H1 (cell line): ENCODE measurements around the gene NMRAL1. TPM values are rescaled to one million over a fixed set of nuclear protein-coding genes. Genes with fewer than 3 reads are reported as not detected.

Experiments
- CHD1 ChIP-seq: IDR thresholded peaks from 2 replicates; pipeline ENCODE4 v1.6.1; 2012; ENCODE audit warnings: low read depth, low read length, improper control_type of control experiment
- CHD2 ChIP-seq: IDR thresholded peaks from 2 replicates; pipeline ENCODE4 v1.6.1; 2012; ENCODE audit warnings: low read length, improper control_type of control experiment
- EZH2 ChIP-seq: fragments of 200-600 bp; sonication (generic); IDR thresholded peaks from 2 replicates; pipeline ENCODE4 v1.7.1; 2012; ENCODE audit warnings: low read depth, mild to moderate bottlenecking, moderate library complexity, low read length, inconsistent platforms; ENCODE audit not compliant: severe bottlenecking
- GTF2F1 ChIP-seq: IDR thresholded peaks from 2 replicates; pipeline ENCODE4 v1.6.1; 2012; ENCODE audit warnings: low read depth, low read length, improper control_type of control experiment, borderline replicate concordance
- KDM1A ChIP-seq: fragments of 200-600, 300-600 bp; sonication (generic); IDR thresholded peaks from 2 replicates; pipeline ENCODE4 v1.7.1; 2016; ENCODE audit warnings: mild to moderate bottlenecking, low read length, borderline replicate concordance
- KDM4A ChIP-seq: IDR thresholded peaks from one replicate; pipeline ENCODE4 v1.7.1; 2012; ENCODE audit warnings: low read depth, mild to moderate bottlenecking, moderate library complexity, low read length, inconsistent platforms; ENCODE audit not compliant: severe bottlenecking
- POLR2A ChIP-seq, 2 experiments: IDR thresholded peaks; 1 replicate in 1 of 2; 2 replicates in 1 of 2; pipeline ENCODE4 v1.6.1; 2011; ENCODE audit warnings: low read depth in 2 of 2, low read length in 2 of 2, mild to moderate bottlenecking in 2 of 2; ENCODE audit errors: control extremely low read depth in 1 of 2
- RBBP5 ChIP-seq: IDR thresholded peaks from 2 replicates; pipeline ENCODE4 v1.7.1; 2012; ENCODE audit warnings: low read depth, mild to moderate bottlenecking, inconsistent platforms, low read length, moderate library complexity, borderline replicate concordance
- TCF12 ChIP-seq: IDR thresholded peaks from 2 replicates; pipeline ENCODE4 v1.6.1; 2011; ENCODE audit warnings: low read depth, mild to moderate bottlenecking, low read length
- polyA plus RNA-seq, 7 experiments: library from polyadenylated mRNA; depleted of rRNA in 3 of 7; stranded (reverse) in 5 of 7; unstranded in 2 of 7; fragments of >200 nt in 5 of 7; fragments of 200-250 nt in 2 of 7; gene quantifications; 1 replicate in 5 of 7; 2 replicates in 1 of 7; 4 replicates in 1 of 7; pipeline versions ENCODE4 v1.2.1 to v1.2.3, GENCODE V29; 2011 to 2013; ENCODE audit warnings: missing spikeins in 2 of 7, mixed read lengths in 2 of 7
- total RNA-seq: library from RNA; stranded (reverse); fragmentation: NEBNext Ultra II Directional; extraction: Animal tissue kit (Norgen Biotek cat#: 25700); gene quantifications from 2 replicates; pipeline ENCODE4 v1.2.1, GENCODE V29; 2021
- TF ChIP-seq, protein P1 (sequence below): fragments of 300-600 bp; sonication (generic); IDR thresholded peaks from 2 replicates; pipeline ENCODE4 v1.7.1; 2012; ENCODE audit warnings: low read length, moderate library complexity, mild to moderate bottlenecking, inconsistent platforms; ENCODE audit not compliant: insufficient replicate concordance

The NMRAL1 gene
- total and polyA plus RNA-seq, 2 of the 8 experiments (the other 6 are each of a cell fraction or from before 2014, with no cell fraction given): 66.8 to 143 TPM

DNA sequence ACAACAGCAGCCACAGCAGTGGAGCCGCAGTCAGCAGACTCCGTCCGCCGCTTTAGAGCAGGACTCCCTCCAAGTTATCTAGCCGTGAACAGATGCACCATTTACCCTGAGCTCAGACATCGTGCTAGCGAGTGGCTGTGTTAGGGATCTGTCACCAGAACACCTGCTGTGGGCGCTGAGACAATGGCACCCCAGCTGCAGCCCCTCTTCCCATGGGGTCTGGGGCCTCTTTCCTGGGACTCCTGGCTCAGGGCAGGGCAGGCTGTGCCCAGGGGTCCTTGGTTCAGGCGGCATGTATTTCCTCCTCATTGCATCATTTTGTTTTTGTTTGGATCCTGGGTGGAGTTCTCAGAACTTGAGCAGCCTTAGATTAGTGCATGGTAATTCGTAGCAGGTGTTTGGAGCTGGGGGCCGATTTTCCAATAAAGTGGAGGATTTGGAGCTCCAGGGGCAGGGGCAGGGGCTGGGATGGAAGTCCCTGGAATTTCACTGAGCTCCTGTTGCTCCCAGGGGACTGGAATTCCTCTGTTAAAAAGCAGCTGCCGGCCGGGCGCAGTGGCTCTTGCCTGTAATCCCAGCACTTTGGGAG lies 23.4 kb downstream of the NMRAL1 start (continued):
- TF ChIP-seq, protein P1, sequence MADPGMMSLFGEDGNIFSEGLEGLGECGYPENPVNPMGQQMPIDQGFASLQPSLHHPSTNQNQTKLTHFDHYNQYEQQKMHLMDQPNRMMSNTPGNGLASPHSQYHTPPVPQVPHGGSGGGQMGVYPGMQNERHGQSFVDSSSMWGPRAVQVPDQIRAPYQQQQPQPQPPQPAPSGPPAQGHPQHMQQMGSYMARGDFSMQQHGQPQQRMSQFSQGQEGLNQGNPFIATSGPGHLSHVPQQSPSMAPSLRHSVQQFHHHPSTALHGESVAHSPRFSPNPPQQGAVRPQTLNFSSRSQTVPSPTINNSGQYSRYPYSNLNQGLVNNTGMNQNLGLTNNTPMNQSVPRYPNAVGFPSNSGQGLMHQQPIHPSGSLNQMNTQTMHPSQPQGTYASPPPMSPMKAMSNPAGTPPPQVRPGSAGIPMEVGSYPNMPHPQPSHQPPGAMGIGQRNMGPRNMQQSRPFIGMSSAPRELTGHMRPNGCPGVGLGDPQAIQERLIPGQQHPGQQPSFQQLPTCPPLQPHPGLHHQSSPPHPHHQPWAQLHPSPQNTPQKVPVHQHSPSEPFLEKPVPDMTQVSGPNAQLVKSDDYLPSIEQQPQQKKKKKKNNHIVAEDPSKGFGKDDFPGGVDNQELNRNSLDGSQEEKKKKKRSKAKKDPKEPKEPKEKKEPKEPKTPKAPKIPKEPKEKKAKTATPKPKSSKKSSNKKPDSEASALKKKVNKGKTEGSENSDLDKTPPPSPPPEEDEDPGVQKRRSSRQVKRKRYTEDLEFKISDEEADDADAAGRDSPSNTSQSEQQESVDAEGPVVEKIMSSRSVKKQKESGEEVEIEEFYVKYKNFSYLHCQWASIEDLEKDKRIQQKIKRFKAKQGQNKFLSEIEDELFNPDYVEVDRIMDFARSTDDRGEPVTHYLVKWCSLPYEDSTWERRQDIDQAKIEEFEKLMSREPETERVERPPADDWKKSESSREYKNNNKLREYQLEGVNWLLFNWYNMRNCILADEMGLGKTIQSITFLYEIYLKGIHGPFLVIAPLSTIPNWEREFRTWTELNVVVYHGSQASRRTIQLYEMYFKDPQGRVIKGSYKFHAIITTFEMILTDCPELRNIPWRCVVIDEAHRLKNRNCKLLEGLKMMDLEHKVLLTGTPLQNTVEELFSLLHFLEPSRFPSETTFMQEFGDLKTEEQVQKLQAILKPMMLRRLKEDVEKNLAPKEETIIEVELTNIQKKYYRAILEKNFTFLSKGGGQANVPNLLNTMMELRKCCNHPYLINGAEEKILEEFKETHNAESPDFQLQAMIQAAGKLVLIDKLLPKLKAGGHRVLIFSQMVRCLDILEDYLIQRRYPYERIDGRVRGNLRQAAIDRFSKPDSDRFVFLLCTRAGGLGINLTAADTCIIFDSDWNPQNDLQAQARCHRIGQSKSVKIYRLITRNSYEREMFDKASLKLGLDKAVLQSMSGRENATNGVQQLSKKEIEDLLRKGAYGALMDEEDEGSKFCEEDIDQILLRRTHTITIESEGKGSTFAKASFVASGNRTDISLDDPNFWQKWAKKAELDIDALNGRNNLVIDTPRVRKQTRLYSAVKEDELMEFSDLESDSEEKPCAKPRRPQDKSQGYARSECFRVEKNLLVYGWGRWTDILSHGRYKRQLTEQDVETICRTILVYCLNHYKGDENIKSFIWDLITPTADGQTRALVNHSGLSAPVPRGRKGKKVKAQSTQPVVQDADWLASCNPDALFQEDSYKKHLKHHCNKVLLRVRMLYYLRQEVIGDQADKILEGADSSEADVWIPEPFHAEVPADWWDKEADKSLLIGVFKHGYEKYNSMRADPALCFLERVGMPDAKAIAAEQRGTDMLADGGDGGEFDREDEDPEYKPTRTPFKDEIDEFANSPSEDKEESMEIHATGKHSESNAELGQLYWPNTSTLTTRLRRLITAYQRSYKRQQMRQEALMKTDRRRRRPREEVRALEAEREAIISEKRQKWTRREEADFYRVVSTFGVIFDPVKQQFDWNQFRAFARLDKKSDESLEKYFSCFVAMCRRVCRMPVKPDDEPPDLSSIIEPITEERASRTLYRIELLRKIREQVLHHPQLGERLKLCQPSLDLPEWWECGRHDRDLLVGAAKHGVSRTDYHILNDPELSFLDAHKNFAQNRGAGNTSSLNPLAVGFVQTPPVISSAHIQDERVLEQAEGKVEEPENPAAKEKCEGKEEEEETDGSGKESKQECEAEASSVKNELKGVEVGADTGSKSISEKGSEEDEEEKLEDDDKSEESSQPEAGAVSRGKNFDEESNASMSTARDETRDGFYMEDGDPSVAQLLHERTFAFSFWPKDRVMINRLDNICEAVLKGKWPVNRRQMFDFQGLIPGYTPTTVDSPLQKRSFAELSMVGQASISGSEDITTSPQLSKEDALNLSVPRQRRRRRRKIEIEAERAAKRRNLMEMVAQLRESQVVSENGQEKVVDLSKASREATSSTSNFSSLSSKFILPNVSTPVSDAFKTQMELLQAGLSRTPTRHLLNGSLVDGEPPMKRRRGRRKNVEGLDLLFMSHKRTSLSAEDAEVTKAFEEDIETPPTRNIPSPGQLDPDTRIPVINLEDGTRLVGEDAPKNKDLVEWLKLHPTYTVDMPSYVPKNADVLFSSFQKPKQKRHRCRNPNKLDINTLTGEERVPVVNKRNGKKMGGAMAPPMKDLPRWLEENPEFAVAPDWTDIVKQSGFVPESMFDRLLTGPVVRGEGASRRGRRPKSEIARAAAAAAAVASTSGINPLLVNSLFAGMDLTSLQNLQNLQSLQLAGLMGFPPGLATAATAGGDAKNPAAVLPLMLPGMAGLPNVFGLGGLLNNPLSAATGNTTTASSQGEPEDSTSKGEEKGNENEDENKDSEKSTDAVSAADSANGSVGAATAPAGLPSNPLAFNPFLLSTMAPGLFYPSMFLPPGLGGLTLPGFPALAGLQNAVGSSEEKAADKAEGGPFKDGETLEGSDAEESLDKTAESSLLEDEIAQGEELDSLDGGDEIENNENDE: no peak
- no peak for TF ChIP-seq KDM4A
- no peak for TF ChIP-seq CHD2
- no peak for TF ChIP-seq KDM1A
- TF ChIP-seq CHD1: no peak
- TF ChIP-seq RBBP5: no peak
- no peak for TF ChIP-seq GTF2F1
- TF ChIP-seq POLR2A (IDR thresholded peaks at IDR 0.05; ENCODE audit: control extremely low read depth in 1 of 2, low read depth in 2 of 2, low read length in 2 of 2): no peak
- TF ChIP-seq EZH2: no peak
- no peak for TF ChIP-seq TCF12
